Measurements from ENCODE around the gene NIPAL4. TPM values are rescaled to one million over a fixed set of nuclear protein-coding genes. Genes with fewer than 3 reads are reported as not detected.

The NIPAL4 gene
- total RNA-seq, 1 experiment from 2014 or later, result not detected

Other genes with a start within 250 kb of the NIPAL4 start
- gene CYFIP2, start 194.1 kb upstream of the NIPAL4 start, total RNA-seq (2014; rRNA removed; shearing (Covaris generic); ENCODE audit: low replicate concordance), result 25.3 and 40.4 TPM in 2 replicates
- 6.8 and 9.1 TPM in 2 replicates for gene ADAM19, start 115.6 kb downstream of the NIPAL4 start, total RNA-seq (2014; rRNA removed; shearing (Covaris generic); ENCODE audit: low replicate concordance)
- gene SOX30, start 192.2 kb downstream of the NIPAL4 start, total RNA-seq (2014; rRNA removed; shearing (Covaris generic); ENCODE audit: low replicate concordance), result not detected in 2 replicates
- not detected in 2 replicates for gene C5orf52, start 211.3 kb downstream of the NIPAL4 start, total RNA-seq (2014; rRNA removed; shearing (Covaris generic); ENCODE audit: low replicate concordance)

Data from Caki2 (cell line).